ENCODE results near the gene TSPEAR. TPM values are rescaled to one million over a fixed set of nuclear protein-coding genes. Genes with fewer than 3 reads are reported as not detected.

Gene TSPEAR
- total RNA-seq, 1 experiment from 2014 or later, result not detected

- no TSS peak for BruUV-seq (replicated peaks)
- TF ChIP-seq SIN3A (IDR thresholded peaks at IDR 0.05; ENCODE audit: borderline replicate concordance, insufficient read depth, low read depth, low read length) (no peak), CTCF (IDR thresholded peaks at IDR 0.05) (no peak), REST (IDR thresholded peaks at IDR 0.05; ENCODE audit: insufficient read depth in 1 of 2, low read depth in 2 of 2, low read length in 1 of 2) (no peak), POLR2AphosphoS5 (IDR thresholded peaks at IDR 0.05; ENCODE audit: low read depth, low read length) (no peak), TCF7L2 (IDR thresholded peaks at IDR 0.05; ENCODE audit: low read depth, low read length) (no peak)
- POLR2A ChIA-PET, result no interaction called here
Observed at GRCh38 chr21:44475266-44475845, 236.0 kb downstream of the TSPEAR start.

GRCh38 chr21:44473915-44474555 lies 237.3 kb downstream of the TSPEAR start:
- ATAC-seq, result no peak
- Histone ChIP-seq H3K36me3 (ENCODE audit: control insufficient read depth, insufficient read depth, low read length) (no peaks in the 10 kb centered on the region), H3K9me3 (ENCODE audit: control insufficient read depth, insufficient read depth, low read depth, low read length) (no peaks in the 10 kb centered on the region), H3K27me3 (ENCODE audit: control insufficient read depth, insufficient read depth, low read length) (no peaks in the 10 kb centered on the region), H3K4me1 (ENCODE audit: control insufficient read depth, insufficient read depth, low read length) (no peaks in the 10 kb centered on the region), H3K4me3 (ENCODE audit: low read depth in 2 of 2, low read length in 2 of 2) (no peak overlapping the region), H3K27ac (ENCODE audit: low read length) (no peak overlapping the region)
- DNase-seq (ENCODE audit: low read depth, low spot score), result no peak
- ChIA-PET CTCF (no interaction called here), POLR2A (no interaction called here)
- in situ Hi-C loops (cut with HindIII; ENCODE audit: low pct_unique_long_range_greater_than_20kb, low sequenced_read_pairs), result no loop called here
- intact Hi-C loops (cut with micrococcal nuclease; ENCODE audit: unreplicated experiment), result no loop called here
- TF ChIP-seq TCF7L2 (IDR thresholded peaks at IDR 0.05; ENCODE audit: low read depth, low read length), result no peak
- no peak for TF ChIP-seq SIN3A (IDR thresholded peaks at IDR 0.05; ENCODE audit: borderline replicate concordance, insufficient read depth, low read depth, low read length)
- no peak for TF ChIP-seq CTCF (IDR thresholded peaks at IDR 0.05)
- TF ChIP-seq REST (IDR thresholded peaks at IDR 0.05; ENCODE audit: insufficient read depth in 1 of 2, low read depth in 2 of 2, low read length in 1 of 2), result no peak
- TF ChIP-seq POLR2AphosphoS5 (IDR thresholded peaks at IDR 0.05; ENCODE audit: low read depth, low read length), result no peak
- no TSS peak for BruUV-seq (replicated peaks)

More at GRCh38 chr21:44475266-44475845, 236.0 kb downstream of the TSPEAR start:
- ATAC-seq (no peak), DNase-seq (ENCODE audit: low read depth, low spot score) (no peak)
- Histone ChIP-seq H3K4me3 (ENCODE audit: low read depth in 2 of 2, low read length in 2 of 2) (no peak overlapping the region), H3K27ac (ENCODE audit: low read length) (no peak overlapping the region), H3K27me3 (ENCODE audit: control insufficient read depth, insufficient read depth, low read length) (no peaks in the 10 kb centered on the region), H3K36me3 (ENCODE audit: control insufficient read depth, insufficient read depth, low read length) (no peaks in the 10 kb centered on the region), H3K4me1 (ENCODE audit: control insufficient read depth, insufficient read depth, low read length) (no peaks in the 10 kb centered on the region), H3K9me3 (ENCODE audit: control insufficient read depth, insufficient read depth, low read depth, low read length) (no peaks in the 10 kb centered on the region)
- intact Hi-C loops (cut with micrococcal nuclease; ENCODE audit: unreplicated experiment), result no loop called here
- CTCF ChIA-PET, result no interaction called here
- in situ Hi-C loops (cut with HindIII; ENCODE audit: low pct_unique_long_range_greater_than_20kb, low sequenced_read_pairs), result no loop called here
